HG03439 (cell line): ENCODE results near the gene CXCL16.
A peak's percentile ranks its signal among the peaks of the same experiment; 100 is the strongest.
"Not testable (repeated sequence)": the region's sequence is repeated elsewhere in the genome, so short reads cannot be mapped to it uniquely, and the experiment has no call there.

Experiments used
- ATAC-seq: cut with Tn5 transposase; IDR thresholded peaks from one replicate; pipeline ENCODE4 v1.9.1; 2021; ENCODE audit warnings: mild to moderate bottlenecking, moderate library complexity; ENCODE audit not compliant: unreplicated experiment

CXCL16 gene

GRCh38 chr17:4699401-4700056 is 40.2 kb downstream of the CXCL16 start:
- ATAC-seq = not testable (repeated sequence)

- peak; percentile 54 for ATAC-seq
These were observed 43.3 kb downstream of the CXCL16 start for GRCh38 chr17:4696437-4696805.

- no peak for ATAC-seq
These were observed 46.3 kb downstream of the CXCL16 start for GRCh38 chr17:4693416-4693815.

GRCh38 chr17:4691686-4692085 is 48.0 kb downstream of the CXCL16 start:
- ATAC-seq = no peak

- ATAC-seq = no peak
These were observed 49.0 kb downstream of the CXCL16 start for GRCh38 chr17:4690745-4691144.

DNA sequence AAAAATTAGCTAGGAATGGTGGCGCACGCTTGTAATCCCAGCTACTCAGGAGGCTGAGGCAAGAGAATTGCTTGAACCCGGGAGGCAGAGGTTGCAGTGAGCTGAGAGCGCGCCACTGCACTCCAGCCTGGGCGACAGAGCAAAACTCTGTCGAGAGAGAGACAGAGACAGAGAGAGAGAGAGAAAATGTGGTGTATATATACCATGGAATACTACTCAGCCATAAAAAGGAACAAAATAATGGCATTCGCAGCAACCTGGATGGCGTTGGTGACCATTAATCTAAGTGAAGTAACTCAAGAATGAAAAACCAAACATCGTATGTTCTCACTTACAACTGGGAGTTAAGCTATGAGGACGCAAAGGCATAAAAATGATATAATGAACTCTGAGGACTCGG is 49.9 kb downstream of the CXCL16 start:
- not testable (repeated sequence) for ATAC-seq

DNA sequence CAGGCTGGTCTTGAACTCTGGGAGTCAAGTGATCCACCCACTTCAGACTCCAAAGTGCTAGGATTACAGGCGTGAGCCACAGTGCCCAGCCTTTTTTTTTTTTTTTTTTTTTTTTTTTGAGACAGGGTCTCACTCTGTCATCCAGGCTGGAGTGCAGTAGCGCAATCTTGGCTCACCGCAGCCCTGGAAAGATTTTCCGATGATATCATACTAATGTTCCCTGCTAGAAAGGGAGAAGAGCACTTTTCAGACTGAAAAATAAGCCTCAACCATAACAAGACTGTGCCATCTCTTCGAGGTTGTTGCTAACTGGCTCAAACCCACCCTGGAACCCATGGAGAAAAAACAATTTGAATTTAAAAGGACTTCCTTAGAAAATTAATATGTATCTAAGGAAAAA is 56.0 kb downstream of the CXCL16 start:
- not testable (repeated sequence) for ATAC-seq
